Measurements from ENCODE around the gene RPA1. TPM values are rescaled to one million over a fixed set of nuclear protein-coding genes. Genes with fewer than 3 reads are reported as not detected.

RPA1 gene
- total RNA-seq, 6 experiments from 2014 or later = 83.2 to 111 (median 108) TPM

DNA sequence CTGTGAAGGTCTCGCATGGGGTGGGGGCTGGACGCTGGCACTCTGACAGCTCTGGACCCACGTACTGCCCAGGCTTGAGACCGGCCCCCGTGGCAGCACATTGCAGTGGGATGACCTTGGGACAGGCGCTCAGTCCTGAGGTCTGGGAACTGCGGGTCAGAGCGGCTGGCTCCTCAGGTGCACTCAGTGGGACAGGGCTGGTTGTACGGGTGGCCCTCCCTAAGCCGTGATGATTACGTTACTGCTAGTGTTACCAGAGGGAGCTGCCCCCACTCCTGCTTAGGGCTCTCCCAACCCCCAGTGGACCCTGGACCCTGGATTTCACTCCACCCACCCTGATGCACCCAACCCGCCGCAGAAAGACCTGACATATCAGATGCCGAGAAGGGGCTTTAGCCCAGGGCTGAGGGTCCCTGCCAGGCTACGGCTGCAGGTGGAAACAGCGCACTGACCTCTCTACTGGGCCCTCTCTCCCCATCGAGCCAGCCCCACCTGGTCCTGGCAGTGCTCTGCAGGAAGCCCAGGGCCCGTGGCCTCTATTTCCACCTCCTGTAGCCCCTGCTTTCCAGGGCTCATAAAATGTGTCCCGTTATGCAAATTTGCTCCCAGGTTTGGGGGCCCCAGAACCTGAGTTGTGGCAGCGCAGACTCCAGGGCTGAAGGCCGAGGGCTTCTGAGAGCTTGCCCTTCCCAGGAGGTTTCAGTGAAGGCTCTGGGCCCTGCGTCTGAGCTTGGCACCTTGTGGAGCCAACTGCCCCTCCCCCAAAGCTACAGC lies 118.1 kb downstream of the RPA1 start:
- H3K4me1 Mint-ChIP-seq (ENCODE audit: low read depth) = no peaks in the 10 kb centered on the region
- H3K9me3 Mint-ChIP-seq = no peaks in the 10 kb centered on the region
- no peak for DNase-seq
- H3K4me3 Mint-ChIP-seq = no peak overlapping the region
- no peak overlapping the region for H3K27ac Mint-ChIP-seq
- H3K27me3 Mint-ChIP-seq (ENCODE audit: insufficient read depth) = peaks cover 10% of the 10 kb centered on the region
- TF ChIP-seq, protein P1, sequence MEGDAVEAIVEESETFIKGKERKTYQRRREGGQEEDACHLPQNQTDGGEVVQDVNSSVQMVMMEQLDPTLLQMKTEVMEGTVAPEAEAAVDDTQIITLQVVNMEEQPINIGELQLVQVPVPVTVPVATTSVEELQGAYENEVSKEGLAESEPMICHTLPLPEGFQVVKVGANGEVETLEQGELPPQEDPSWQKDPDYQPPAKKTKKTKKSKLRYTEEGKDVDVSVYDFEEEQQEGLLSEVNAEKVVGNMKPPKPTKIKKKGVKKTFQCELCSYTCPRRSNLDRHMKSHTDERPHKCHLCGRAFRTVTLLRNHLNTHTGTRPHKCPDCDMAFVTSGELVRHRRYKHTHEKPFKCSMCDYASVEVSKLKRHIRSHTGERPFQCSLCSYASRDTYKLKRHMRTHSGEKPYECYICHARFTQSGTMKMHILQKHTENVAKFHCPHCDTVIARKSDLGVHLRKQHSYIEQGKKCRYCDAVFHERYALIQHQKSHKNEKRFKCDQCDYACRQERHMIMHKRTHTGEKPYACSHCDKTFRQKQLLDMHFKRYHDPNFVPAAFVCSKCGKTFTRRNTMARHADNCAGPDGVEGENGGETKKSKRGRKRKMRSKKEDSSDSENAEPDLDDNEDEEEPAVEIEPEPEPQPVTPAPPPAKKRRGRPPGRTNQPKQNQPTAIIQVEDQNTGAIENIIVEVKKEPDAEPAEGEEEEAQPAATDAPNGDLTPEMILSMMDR (IDR thresholded peaks at IDR 0.05) = no peak
- H3K36me3 Mint-ChIP-seq (ENCODE audit: low read depth) = no peaks in the 10 kb centered on the region

DNA sequence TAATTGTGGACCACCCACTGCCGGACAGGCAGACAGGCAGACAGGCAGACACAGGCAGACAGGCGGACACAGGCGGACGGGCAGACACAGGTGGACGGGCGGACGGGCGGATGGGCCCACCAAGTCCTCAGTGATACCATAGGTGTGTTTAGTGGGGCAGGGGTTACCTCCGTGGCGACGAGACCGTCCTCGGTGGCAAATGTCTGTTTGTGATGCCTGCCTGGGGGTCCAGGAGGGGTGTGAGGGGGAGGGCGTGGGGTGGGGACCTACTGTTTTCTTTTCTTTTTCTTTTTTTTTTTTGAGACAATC lies 118.7 kb downstream of the RPA1 start:
- Mint-ChIP-seq H3K27ac (no peak overlapping the region), H3K36me3 (ENCODE audit: low read depth) (no peaks in the 10 kb centered on the region)
- DNase-seq = no peak

More for the DNA sequence above, 118.7 kb downstream of the RPA1 start:
- no peaks in the 10 kb centered on the region for H3K4me1 Mint-ChIP-seq (ENCODE audit: low read depth)
- H3K4me3 Mint-ChIP-seq = no peak overlapping the region
- TF ChIP-seq, protein P1 (IDR thresholded peaks at IDR 0.05) = no peak
- peaks cover 10% of the 10 kb centered on the region for H3K27me3 Mint-ChIP-seq (ENCODE audit: insufficient read depth)
- no peaks in the 10 kb centered on the region for H3K9me3 Mint-ChIP-seq

Other genes starting within 250 kb of the RPA1 start
- 10 to 100 TPM in 1 of 6 experiments, 1 to 10 TPM in 5; 6.4 to 11.2 (median 6.9) TPM for gene SLC43A2, start 201.2 kb upstream of the RPA1 start, total RNA-seq (2021; fragmentation: NEBNext Ultra II Directional; extraction: Animal tissue kit (Norgen Biotek cat#: 25700))
- gene SCARF1, start 184.3 kb upstream of the RPA1 start, total RNA-seq (2021; fragmentation: NEBNext Ultra II Directional; extraction: Animal tissue kit (Norgen Biotek cat#: 25700)) = under 1 TPM; 0.09 to 0.38 (median 0.21) TPM
- gene RILP, start 180.1 kb upstream of the RPA1 start, total RNA-seq (2021; fragmentation: NEBNext Ultra II Directional; extraction: Animal tissue kit (Norgen Biotek cat#: 25700)) = 1 to 10 TPM; 4.6 to 6.5 (median 5.0) TPM
- 100 to 1,000 TPM; 224 to 285 (median 248) TPM for gene PRPF8, start 145.1 kb upstream of the RPA1 start, total RNA-seq (2021; fragmentation: NEBNext Ultra II Directional; extraction: Animal tissue kit (Norgen Biotek cat#: 25700))
- 1 to 10 TPM; 2.7 to 3.8 (median 3.2) TPM for gene TLCD2, start 119.6 kb upstream of the RPA1 start, total RNA-seq (2021; fragmentation: NEBNext Ultra II Directional; extraction: Animal tissue kit (Norgen Biotek cat#: 25700))
- 10 to 100 TPM; 12.5 to 18.1 (median 13.2) TPM for gene WDR81, start 105.3 kb upstream of the RPA1 start, total RNA-seq (2021; fragmentation: NEBNext Ultra II Directional; extraction: Animal tissue kit (Norgen Biotek cat#: 25700))
- gene SERPINF2, start 87.1 kb upstream of the RPA1 start, total RNA-seq (2021; fragmentation: NEBNext Ultra II Directional; extraction: Animal tissue kit (Norgen Biotek cat#: 25700)) = not detected
- gene SERPINF1, start 67.9 kb upstream of the RPA1 start, total RNA-seq (2021; fragmentation: NEBNext Ultra II Directional; extraction: Animal tissue kit (Norgen Biotek cat#: 25700)) = 10 to 100 TPM; 12.0 to 46.8 (median 13.2) TPM
- gene SMYD4, start 103 bp upstream of the RPA1 start, total RNA-seq (2021; fragmentation: NEBNext Ultra II Directional; extraction: Animal tissue kit (Norgen Biotek cat#: 25700)) = 10 to 100 TPM in 1 of 6 experiments, 1 to 10 TPM in 5; 6.3 to 10.3 (median 8.7) TPM
- under 1 TPM; 0.33 to 0.60 (median 0.39) TPM for gene RTN4RL1, start 195.3 kb downstream of the RPA1 start, total RNA-seq (2021; fragmentation: NEBNext Ultra II Directional; extraction: Animal tissue kit (Norgen Biotek cat#: 25700))
- gene DPH1, start 200.1 kb downstream of the RPA1 start, total RNA-seq (2021; fragmentation: NEBNext Ultra II Directional; extraction: Animal tissue kit (Norgen Biotek cat#: 25700)) = 10 to 100 TPM; 65.9 to 81.6 (median 71.8) TPM
- gene OVCA2, start 212.0 kb downstream of the RPA1 start, total RNA-seq (2021; fragmentation: NEBNext Ultra II Directional; extraction: Animal tissue kit (Norgen Biotek cat#: 25700)) = 10 to 100 TPM; 39.5 to 44.3 (median 41.7) TPM
- gene HIC1, start 225.1 kb downstream of the RPA1 start, total RNA-seq (2021; fragmentation: NEBNext Ultra II Directional; extraction: Animal tissue kit (Norgen Biotek cat#: 25700)) = 10 to 100 TPM; 42.7 to 51.9 (median 48.0) TPM

Data from HFFc6 (cell line).